DOHH2 (cell line): ENCODE data around the gene GABBR1.

Experiments used
- CTCF ChIP-seq: fragments of 200-600 bp; sonication (generic); IDR thresholded peaks from one replicate; pipeline ENCODE4 v1.5.1; 2014; ENCODE audit warnings: antibody characterized with exemption, mild to moderate bottlenecking, low read depth, low read length; ENCODE audit not compliant: poor library complexity, severe bottlenecking
- EZH2phosphoT487 ChIP-seq: fragments of 200-600 bp; sonication (generic); IDR thresholded peaks from 2 replicates; pipeline ENCODE4 v1.6.1; 2017; ENCODE audit warnings: borderline replicate concordance, mild to moderate bottlenecking, antibody characterized with exemption, low read length, moderate library complexity, mixed read lengths

- TF ChIP-seq CTCF, result no peak
- no peak for TF ChIP-seq EZH2phosphoT487
These were observed 8.6 kb upstream of the GABBR1 start for GRCh38 chr6:29641430-29642148.
